Measurements from ENCODE around the gene PEAR1. TPM values are rescaled to one million over a fixed set of nuclear protein-coding genes. Genes with fewer than 3 reads are reported as not detected.

Gene PEAR1
- total RNA-seq, 4 donors from 2014 or later, result 7.0 to 10.7 (median 9.1) TPM

GRCh38 chr1:156912861-156913808 is 19.6 kb downstream of the PEAR1 start:
- Histone ChIP-seq H3K4me3 (no peak overlapping the region), H3K4me1 (peaks cover 0 to 8% (median 0%) of the 10 kb centered on the region in 3 donors), H3K36me3 (peaks cover 0 to 42% of the 10 kb centered on the region in 2 donors), H3K9me3 (peaks cover 0 to 8% (median 0%) of the 10 kb centered on the region in 3 donors), H3K27ac (no peak overlapping the region), H3K27me3 (peaks cover 73% of the 10 kb centered on the region)
- 50 to 77% methylated on average over 2 to 3 of the region's 24 CpGs for WGBS, 2 donors (ENCODE audit: low coverage in 1 of 2)
- TF ChIP-seq POLR2AphosphoS5 (IDR thresholded peaks at IDR 0.05), result no peak
- TF ChIP-seq POLR2A (IDR thresholded peaks at IDR 0.05), result no peak
- TF ChIP-seq CTCF (IDR thresholded peaks at IDR 0.05), result no peak
- no peak for TF ChIP-seq EP300 (IDR thresholded peaks at IDR 0.05)
- ATAC-seq, result no peak

GRCh38 chr1:156913809-156914387 is 20.4 kb downstream of the PEAR1 start:
- peaks cover 73% of the 10 kb centered on the region for H3K27me3 ChIP-seq
- peaks cover 0 to under 1% (median 0%) of the 10 kb centered on the region in 3 donors for H3K4me1 ChIP-seq
- TF ChIP-seq CTCF (IDR thresholded peaks at IDR 0.05) (no peak), EP300 (IDR thresholded peaks at IDR 0.05) (no peak), POLR2A (IDR thresholded peaks at IDR 0.05) (no peak), POLR2AphosphoS5 (IDR thresholded peaks at IDR 0.05) (no peak)
- no peak overlapping the region for H3K4me3 ChIP-seq
- ATAC-seq, result no peak
- peaks cover 0 to 35% of the 10 kb centered on the region in 2 donors for H3K36me3 ChIP-seq
- peaks cover 0 to 15% (median 0%) of the 10 kb centered on the region in 3 donors for H3K9me3 ChIP-seq
- WGBS, 2 donors (ENCODE audit: low coverage in 1 of 2), result 96 to 100% methylated on average over 1 to 4 of the region's 13 CpGs
- H3K27ac ChIP-seq, result no peak overlapping the region

GRCh38 chr1:156914440-156914856 is 20.9 kb downstream of the PEAR1 start:
- Histone ChIP-seq H3K27ac (no peak overlapping the region), H3K27me3 (peaks cover 72% of the 10 kb centered on the region), H3K36me3 (peaks cover 0 to 35% of the 10 kb centered on the region in 2 donors), H3K9me3 (peaks cover 0 to 15% (median 0%) of the 10 kb centered on the region in 3 donors), H3K4me3 (no peak overlapping the region), H3K4me1 (no peaks in the 10 kb centered on the region)
- WGBS, 2 donors (ENCODE audit: low coverage in 1 of 2), result 80 to 91% methylated on average over 3 to 4 of the region's 9 CpGs
- TF ChIP-seq CTCF (IDR thresholded peaks at IDR 0.05) (no peak), POLR2A (IDR thresholded peaks at IDR 0.05) (no peak), EP300 (IDR thresholded peaks at IDR 0.05) (no peak), POLR2AphosphoS5 (IDR thresholded peaks at IDR 0.05) (no peak)
- no peak for ATAC-seq

GRCh38 chr1:156920233-156921052 is 26.9 kb downstream of the PEAR1 start, which contains the start of gene LRRC71:
Gene LRRC71 (plus strand): TSS chr1:156920632. CDS start chr1:156920804, 172 bp downstream.
- Histone ChIP-seq H3K27me3 (peaks cover 88% of the 10 kb centered on the region), H3K27ac (no peak within 1 kb of the TSS), H3K4me3 (peak within 1 kb of the TSS in 1 of 2 donors; percentile 31), H3K9me3 (peaks cover 0 to 15% (median 0%) of the 10 kb centered on the region in 3 donors), H3K4me1 (peaks cover 0 to 28% (median 9%) of the 10 kb centered on the region in 3 donors), H3K36me3 (peaks cover 0 to 7% of the 10 kb centered on the region in 2 donors)
- peak; percentile 90 for ATAC-seq
- TF ChIP-seq CTCF (IDR thresholded peaks at IDR 0.05) (peak in 3 of 4 experiments; percentile 62 to 86 (median 79)), EP300 (IDR thresholded peaks at IDR 0.05) (no peak), POLR2A (IDR thresholded peaks at IDR 0.05) (no peak), POLR2AphosphoS5 (IDR thresholded peaks at IDR 0.05) (no peak)
- WGBS, 2 donors (ENCODE audit: low coverage in 1 of 2), result 4 to 13% methylated on average over 10 to 14 of the region's 71 CpGs
